GM18499 (cell line): Measurements from ENCODE around the gene PARVG.

Experiments
- ATAC-seq: cut with Tn5 transposase; IDR thresholded peaks from one replicate; pipeline ENCODE4 v1.9.1; 2021; ENCODE audit warnings: moderate number of reproducible peaks; ENCODE audit not compliant: insufficient read depth, unreplicated experiment

Gene PARVG

GRCh38 chr22:44179196-44179988 lies 1.3 kb upstream of the PARVG start:
- no peak for ATAC-seq

GRCh38 chr22:44179989-44180705 lies 578 bp upstream of the PARVG start:
- ATAC-seq: no peak

GRCh38 chr22:44181033-44181911 lies 547 bp downstream of the PARVG start:
- ATAC-seq: no peak

GRCh38 chr22:44181912-44182587 lies 1.3 kb downstream of the PARVG start:
- no peak for ATAC-seq

DNA sequence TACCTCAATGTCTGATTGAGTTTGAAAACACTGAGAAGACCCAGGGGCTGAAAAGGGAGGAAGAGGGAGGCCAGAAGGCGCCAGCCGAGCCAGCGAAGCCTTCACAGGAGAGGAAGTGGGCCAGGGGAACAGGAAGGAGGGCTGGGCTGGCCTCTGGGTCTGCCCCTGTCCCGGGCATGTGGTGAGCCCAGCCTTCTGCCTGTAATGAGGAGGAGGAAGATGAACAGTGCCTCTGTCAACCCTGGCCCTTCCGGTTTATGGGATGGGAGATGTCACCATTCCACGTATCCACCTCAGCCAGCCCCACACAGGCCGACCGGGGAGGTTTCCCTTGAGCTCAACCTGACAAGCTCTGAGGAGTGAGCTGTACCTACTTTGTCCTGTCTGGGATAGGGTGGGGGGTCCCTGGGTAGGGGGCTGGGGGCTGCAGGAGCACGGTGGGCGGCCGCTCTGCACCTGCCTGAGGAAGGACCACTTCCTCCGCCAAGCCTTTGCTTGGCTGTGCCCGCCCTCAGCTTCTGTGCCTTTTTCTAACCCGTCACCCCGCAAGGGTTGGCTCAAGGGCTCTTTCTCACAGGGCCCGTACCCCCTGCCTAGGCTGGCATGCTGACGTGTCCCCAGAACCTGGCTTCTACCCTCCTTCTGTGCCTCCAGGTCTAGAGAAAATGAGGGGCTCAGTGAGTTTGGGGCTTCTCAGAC lies 2.0 kb downstream of the PARVG start:
- no peak for ATAC-seq

DNA sequence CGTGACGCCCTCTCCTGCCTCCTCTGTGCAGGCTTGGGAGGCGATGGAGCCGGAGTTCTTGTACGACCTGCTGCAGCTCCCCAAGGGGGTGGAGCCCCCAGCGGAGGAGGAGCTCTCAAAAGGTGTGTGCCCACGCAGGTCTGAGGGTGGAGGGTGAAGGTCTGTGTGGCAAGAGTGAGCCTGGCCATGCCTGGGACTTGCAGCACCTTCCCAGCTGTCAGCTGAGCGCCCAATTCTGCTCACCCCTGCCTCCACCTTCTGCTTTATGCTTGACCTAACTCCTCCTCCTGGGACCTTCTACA lies 2.5 kb downstream of the PARVG start:
- ATAC-seq: no peak

DNA sequence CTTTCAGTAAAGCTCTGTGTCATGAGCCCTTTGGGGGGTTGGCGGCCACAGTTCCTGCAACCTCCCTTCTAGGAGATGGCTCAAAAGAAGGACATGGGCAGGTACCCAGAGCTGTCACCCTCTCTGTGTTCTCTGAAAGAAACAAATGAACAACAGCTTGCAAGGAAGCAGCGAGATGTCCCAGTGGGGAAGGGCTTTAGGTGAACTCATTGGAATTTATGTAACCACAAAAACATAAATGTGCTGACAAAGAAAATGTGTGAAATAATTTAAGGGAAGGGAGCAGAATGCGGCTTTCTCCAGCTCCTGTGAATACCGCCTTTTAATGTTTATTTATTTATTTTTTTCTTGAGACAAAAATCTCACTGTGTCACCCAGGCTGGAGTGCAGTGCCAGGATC lies 3.3 kb downstream of the PARVG start:
- no peak for ATAC-seq

GRCh38 chr22:44185237-44186120 lies 4.8 kb downstream of the PARVG start:
- no peak for ATAC-seq

GRCh38 chr22:44186121-44186510 lies 5.4 kb downstream of the PARVG start:
- ATAC-seq: no peak

- no peak for ATAC-seq
Measured at GRCh38 chr22:44186737-44187136, 6.0 kb downstream of the PARVG start.

- ATAC-seq: no peak
Measured at GRCh38 chr22:44187652-44188230, 7.0 kb downstream of the PARVG start.

DNA sequence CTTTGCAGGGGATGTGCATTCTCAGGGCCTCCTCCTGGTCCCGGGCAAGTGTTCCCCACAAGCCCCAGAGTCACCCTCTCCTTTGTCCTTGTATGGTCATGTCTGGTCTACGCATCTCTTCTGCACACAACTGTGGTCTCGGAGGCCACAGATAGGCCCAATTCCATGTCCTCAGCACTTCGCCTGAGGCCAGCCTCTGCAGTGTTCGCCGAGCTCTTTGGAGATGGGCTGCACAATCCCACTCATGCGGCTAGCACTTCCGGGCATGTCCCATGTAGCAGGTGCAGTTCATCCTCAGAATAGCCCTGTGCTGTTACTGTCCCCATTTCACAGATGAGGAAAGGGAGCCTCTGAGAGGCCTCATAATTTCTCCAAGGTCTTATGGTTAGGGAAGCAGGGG lies 7.6 kb downstream of the PARVG start:
- ATAC-seq: no peak

- no peak for ATAC-seq
Measured at GRCh38 chr22:44188986-44189630, 8.4 kb downstream of the PARVG start.

DNA sequence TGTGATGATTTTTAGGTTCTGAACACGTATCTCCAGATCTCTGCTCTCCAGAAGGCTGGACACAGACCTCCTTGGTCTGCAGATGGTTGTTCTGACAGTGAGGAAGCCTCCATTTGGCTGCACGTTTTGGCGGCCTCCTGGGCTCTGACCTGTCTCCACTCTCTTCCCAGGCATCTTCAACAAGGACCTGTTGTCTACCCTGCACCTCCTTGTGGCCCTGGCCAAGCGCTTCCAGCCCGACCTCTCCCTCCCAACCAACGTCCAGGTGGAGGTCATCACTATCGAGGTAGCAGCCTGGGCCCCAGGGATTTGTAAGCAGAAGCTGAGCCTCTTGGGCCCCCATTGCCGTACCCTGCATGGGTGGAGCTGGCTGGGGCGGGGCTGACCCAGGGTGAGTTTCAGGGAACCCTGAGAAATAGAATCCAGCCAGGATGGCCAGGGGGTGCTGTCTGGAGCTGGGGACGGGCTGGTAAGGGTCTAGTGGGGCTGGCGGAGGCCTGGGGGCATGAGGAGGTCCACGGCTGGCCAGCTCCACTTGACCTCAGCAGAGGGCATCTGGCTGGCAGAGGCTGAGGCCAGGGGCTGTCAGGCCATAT lies 9.8 kb downstream of the PARVG start:
- ATAC-seq: no peak

GRCh38 chr22:44191036-44191454 lies 10.3 kb downstream of the PARVG start:
- no peak for ATAC-seq

- ATAC-seq: no peak
Measured at GRCh38 chr22:44192098-44192815, 11.5 kb downstream of the PARVG start.
